GM20431 (cell line): ENCODE measurements around the gene GRAMD1B.
"Not testable (repeated sequence)": the region's sequence is repeated elsewhere in the genome, so short reads cannot be mapped to it uniquely, and the experiment has no call there.

Experiments used
- in situ Hi-C: fragments of 300-500 bp; cut with MseI, MboI; formaldehyde crosslinking; loops from one replicate; pipeline ENCODE4 v1.15.0; 2020; ENCODE audit warnings: low sequenced_read_pairs; ENCODE audit not compliant: unreplicated experiment

The GRAMD1B gene

DNA sequence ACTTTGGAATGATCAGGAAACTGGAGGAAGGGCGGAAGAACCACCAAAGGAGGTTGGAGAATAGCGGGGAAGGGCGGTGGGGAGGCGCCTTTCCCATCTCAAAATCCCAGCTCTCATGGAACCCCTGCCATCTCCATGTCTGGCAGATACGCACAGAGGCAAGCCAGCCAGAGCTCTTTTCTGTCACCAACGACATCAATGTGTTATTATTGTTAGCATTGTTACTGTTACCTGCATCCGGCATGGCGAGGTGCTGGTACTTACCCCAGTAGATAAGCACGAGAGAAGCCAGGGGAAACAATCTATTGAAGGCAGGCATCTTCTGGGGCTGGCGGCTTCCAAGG is 223.4 kb downstream of the GRAMD1B start:
- in situ Hi-C loops = no loop called here

DNA sequence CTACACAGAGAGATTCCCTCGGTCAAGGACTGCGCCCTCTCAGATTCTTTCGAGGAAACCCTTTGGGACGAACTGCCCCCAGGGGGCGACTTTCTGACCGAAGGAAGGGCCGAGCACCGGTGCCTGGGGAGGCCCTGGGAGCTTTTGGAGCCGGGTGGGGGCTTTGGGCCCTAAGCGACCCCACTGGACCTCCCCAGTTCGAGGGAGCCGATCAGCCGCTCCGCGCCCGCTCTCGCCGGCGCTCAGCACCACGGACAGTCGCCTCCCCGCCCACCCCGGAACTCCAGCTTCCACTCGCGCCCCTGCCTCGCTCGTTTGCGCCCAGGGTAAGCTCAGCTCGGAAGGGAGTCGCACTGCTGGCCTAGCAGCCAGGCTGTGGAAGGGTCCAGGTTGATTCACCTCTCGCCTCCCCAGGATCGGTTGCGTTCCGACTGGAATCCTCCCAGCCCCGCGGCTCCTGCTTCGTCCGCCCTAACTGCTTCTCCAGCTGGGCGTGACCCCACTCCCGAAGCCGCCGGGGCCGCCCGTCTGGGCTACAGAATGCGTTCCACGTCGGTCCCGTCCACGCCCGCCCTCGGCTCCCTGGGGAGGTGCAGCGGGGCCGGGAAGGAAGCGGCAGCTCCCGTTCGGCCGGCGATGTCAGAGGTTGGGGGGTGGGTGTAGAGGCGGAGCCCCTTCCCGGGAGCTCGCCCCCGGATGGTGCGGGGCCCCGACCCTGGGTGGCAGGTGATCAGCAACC is 223.9 kb downstream of the GRAMD1B start:
- in situ Hi-C loops = no loop called here

GRCh38 chr11:123654566-123655081 is 224.6 kb downstream of the GRAMD1B start, which contains the start of gene SCN3B:
Gene SCN3B, minus strand, starts transcription at chr11:123654624. Its CDS starts 823 bp downstream, at chr11:123653801.
- in situ Hi-C loops = no loop called here

DNA sequence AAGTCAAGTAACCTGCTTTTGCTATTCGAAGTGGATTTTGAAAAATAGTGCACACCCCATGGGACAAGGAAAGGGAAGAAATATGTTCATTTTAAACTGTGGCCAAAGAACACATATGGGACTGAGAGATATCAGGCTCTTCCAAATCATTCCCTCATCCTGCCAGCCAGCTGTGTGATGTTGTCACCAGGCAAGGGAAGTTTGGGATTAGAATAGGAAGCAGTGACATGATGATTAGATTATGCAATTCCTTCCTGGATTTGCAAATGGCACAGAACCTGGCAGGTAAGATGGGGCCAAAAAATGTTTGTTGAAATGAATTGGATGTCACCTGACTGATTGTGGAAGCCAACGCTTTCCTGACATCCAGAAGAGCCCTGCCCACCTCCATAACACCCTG is 229.2 kb downstream of the GRAMD1B start:
- in situ Hi-C loops = no loop called here

DNA sequence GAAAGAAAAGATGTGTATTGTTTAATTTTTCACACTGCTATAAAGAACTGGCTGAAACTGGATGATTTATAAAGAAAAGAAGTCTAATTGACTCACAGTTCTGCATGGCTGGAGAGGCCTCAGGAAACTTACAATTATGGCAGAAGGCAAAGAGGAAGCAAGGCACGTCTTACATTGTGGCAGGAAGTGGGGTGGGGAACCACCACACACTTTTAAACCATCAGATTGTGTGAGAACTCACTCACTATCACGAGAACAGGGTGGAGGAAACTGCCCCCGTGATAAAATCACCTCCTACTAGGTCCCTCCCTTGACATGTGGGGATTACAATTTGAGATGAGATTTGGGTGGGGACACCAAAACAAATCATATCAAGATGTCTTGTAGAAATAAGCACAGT is 229.9 kb downstream of the GRAMD1B start:
- in situ Hi-C loops = not testable (repeated sequence)

DNA sequence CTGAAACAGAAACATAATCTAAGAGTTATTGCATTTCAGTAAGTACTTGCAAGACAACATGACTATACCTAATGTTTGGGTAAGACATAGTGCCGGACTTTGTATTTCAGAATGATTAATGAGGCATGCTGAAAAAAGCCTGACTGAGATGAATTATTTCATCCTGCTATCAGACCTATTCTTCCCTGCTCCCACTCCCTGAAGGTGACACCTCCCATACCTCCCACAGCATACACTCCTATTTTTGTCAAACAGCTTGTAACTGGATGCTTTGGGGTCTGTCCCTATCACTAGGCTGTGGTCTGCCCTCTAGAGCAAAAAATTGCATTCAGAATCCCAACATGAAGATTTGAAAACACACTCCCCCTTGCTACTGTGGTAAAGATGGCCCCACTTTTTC is 235.2 kb downstream of the GRAMD1B start:
- in situ Hi-C loops = no loop called here

DNA sequence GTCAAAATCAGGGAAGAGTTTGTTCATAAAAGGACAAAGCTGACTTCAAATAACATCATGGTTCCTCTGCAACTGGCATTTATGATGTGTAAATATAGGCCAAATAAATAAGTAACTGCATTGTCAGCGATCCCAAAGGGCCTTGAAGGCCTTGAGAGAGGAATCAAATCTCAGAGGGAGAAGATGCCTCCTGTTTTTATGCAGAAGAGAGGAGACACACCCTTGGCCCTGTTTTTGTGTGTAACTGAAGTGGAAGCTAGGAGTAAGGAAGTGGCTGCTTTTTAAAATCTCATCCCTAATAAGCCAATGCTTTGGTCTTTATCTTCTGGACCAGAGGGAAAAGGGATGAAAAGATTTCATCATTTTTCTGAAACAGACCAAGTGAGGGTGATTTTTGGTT is 240.0 kb downstream of the GRAMD1B start:
- in situ Hi-C loops = no loop called here

DNA sequence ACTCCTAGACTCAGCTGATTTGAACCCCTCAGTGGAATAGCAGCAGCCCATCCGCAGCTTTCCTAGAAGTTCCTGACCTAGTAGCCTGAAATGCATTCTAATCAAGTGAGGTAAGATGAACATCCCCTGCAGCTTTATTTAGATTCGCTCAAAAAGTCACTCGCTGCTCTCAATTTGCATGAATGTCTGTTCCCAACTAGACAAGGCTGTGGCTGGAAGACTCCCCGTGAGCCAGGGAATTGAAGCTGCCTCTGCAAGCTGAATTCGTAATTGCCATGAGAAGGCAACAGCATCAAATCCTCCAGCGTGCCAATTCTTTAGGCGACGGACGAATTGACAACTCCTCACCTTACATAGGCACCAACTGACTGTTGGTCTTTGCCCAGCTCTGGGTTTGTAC is 241.5 kb downstream of the GRAMD1B start:
- in situ Hi-C loops = no loop called here

DNA sequence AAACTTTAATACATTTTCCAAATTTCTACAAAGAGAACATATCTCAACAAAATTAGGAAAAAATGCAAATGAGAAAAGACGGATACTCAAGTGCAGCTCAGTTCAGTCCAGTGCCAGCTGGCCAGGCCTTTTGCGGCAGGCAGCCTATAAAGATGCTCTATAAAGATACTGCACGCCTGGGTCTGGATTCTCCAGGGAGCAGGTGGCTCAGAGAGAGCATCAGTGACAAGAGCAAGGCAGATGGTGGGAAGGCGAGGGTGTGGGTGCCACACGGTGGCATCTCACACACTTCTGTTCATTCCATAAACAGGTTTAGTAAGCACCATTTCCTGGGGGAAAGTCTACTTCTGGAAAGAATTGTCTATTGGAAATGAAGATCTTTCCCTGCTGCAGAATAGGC is 242.5 kb downstream of the GRAMD1B start:
- in situ Hi-C loops = no loop called here

- in situ Hi-C loops = no loop called here
These were observed 244.2 kb downstream of the GRAMD1B start for GRCh38 chr11:123674297-123674696.
